HG02623 (cell line): ENCODE data around the gene ARHGEF17.

ENCODE experiments used
- ATAC-seq: cut with Tn5 transposase; IDR thresholded peaks from one replicate; pipeline ENCODE4 v1.9.1; 2021; ENCODE audit warnings: moderate library complexity; ENCODE audit not compliant: unreplicated experiment

The ARHGEF17 gene

GRCh38 chr11:73376160-73376802, 68.2 kb downstream of the ARHGEF17 start, which contains the start of gene RELT:
TSS of gene RELT (plus strand) at chr11:73376399. CDS start at chr11:73389137, 12,738 bp downstream.
- ATAC-seq, result peak; percentile 75

DNA sequence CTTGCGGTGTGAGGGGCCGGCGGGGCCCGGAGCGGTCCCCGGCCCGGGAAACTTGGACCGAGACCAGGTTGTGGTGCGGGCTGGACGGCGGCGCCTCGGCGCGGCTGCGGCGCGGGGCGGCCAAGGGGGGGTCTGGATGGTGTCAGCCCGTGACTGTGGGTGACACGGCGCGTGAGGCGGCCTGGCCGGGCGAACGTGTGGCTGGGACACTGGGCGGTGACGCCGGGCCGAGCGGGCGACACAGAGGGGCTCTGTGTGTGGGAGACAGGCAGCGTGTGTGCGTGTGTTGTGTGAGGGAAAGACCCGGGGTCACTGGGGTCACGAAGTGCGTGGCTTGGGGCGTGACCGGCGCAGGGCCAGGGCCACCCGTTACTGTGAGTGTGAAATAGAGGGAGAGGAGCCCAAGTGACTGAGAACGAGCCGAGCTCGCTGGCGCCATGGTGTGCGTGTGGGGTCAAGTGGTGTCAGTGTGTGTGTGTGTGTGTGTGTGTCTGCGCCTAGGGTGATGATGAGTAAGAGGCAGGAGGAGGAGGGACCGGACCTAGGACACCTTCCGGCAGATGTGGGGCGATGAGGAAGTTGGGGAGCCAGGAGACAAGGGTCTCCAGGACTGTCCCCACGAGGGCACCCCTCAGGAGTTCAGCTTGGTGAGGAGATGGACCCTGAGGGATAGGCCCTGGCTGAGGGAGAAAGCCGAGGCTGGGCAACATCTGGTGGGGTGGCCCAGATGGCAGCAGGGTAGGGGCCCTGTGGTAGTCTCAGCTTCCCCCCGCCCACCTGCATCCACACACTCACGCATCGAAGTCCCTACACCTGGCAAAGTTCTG, 68.9 kb downstream of the ARHGEF17 start:
- ATAC-seq, result peak; percentile 6

DNA sequence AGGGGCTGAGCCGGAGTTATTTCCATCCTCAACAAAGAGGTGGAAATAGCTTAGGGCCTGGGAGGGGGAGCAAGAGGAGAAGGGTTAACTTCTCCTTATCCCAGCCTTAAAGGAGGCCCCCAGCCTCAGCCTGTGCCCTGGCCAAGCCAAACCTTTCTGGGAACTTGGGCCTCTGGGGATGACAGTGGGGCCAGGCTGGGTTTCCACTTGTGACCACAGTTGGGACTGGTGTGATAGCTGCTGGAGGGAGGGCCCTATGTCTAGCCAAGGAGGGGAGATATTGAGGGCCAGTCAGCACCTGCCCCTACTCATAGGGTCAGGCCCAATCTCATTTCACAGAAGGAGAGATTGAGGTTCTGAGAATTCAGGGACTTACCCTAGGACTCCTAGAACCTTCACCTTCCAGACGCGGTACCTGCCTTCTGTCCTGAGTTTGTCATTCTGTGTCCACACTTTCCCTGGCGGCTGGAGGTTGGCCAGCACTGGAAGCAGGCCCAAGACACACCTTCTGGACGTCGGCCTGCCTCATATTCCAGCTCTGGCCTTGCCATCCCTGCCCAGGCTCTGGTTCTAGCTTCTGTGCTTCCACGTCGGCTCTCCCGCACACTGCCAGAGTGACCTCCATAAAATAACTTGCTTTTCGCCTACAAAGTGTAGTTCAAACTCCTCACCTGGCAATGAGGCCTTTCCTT, 71.3 kb downstream of the ARHGEF17 start:
- no peak for ATAC-seq

DNA sequence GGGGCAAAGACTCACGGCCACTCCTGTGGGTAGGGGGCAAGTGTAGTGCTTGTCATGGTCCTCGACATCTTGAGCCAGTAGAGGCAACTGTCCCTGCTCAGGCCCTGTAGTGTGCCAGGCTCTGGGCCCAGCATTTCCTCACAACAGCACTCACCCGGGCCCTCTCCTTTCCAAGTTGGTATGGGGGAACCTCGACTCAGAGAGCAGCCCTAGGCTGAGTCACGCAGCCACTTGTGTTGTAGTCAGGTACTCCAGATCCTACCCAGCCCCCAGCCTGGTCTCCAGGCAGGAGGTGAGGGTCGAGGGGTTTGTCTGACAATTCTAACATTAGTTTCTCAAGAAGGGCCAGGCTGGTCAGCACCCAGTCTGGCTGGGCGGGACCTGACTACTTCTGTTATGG, 72.3 kb downstream of the ARHGEF17 start:
- ATAC-seq, result no peak

DNA sequence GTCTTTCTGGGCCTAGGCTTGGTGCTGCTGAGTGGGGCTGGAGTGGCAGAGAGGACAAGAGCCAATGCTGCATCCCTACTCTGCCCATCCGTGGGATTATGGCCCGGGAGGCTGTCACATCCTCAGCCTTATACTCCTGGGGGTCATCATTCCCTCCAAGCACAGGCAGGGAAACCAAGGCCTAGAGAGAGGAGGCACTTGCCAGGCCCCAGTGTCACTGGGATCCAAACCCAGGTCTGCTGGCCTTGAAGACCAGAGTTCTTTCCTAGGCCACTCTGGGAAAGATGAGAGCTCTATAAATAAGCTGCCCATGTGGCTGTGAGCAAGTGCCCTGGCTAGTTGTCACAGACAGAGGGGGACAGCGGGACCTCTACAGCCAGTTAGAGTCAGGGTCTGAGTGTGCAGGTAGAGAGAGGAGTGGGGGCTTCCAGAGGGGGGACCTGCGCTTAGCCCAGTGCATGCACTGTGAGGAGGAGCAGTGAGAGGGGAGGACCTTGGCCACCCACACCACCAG, 72.9 kb downstream of the ARHGEF17 start:
- no peak for ATAC-seq

GRCh38 chr11:73381589-73381988, 73.5 kb downstream of the ARHGEF17 start:
- ATAC-seq, result no peak

- no peak for ATAC-seq
These were observed 74.1 kb downstream of the ARHGEF17 start for GRCh38 chr11:73382183-73382582.

DNA sequence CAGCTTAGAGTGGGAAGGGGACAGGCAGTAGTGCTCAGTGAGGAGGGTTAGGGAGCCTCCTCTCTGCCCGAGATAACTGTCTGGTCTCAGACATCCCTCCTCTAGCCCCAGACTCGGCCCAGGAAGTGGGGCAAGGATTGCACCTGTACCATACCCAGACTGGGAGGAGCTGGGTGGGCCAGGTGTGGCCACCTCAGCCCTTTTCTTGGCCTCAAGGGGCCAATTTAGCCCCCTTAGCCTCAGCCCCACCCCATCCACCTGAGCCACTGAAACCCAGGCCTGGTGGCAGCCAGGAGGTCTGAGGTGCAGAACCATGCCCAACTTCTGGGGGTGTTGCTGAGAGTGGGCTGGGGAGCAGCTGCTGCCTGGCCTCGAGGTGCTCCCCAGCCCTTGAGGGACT, 74.7 kb downstream of the ARHGEF17 start:
- no peak for ATAC-seq

GRCh38 chr11:73383249-73384124, 75.4 kb downstream of the ARHGEF17 start:
- ATAC-seq, result no peak

DNA sequence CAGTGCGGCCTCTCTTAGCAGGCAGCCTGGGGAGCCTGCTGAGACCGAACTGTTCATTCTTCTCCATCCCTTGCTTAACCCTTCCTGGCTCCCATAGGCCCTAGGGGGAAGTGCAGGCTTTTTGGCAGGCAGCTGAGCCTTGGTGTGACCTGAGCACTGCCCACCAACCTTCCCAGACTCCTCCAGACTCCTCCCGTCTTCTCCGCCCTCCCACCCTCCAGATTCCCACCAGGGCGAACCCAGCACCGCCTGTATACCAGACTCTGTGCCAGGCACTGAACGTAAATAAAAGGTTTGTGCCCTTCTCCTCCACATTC, 76.0 kb downstream of the ARHGEF17 start:
- no peak for ATAC-seq

- no peak for ATAC-seq
These were observed 76.4 kb downstream of the ARHGEF17 start for GRCh38 chr11:73384531-73384871.

DNA sequence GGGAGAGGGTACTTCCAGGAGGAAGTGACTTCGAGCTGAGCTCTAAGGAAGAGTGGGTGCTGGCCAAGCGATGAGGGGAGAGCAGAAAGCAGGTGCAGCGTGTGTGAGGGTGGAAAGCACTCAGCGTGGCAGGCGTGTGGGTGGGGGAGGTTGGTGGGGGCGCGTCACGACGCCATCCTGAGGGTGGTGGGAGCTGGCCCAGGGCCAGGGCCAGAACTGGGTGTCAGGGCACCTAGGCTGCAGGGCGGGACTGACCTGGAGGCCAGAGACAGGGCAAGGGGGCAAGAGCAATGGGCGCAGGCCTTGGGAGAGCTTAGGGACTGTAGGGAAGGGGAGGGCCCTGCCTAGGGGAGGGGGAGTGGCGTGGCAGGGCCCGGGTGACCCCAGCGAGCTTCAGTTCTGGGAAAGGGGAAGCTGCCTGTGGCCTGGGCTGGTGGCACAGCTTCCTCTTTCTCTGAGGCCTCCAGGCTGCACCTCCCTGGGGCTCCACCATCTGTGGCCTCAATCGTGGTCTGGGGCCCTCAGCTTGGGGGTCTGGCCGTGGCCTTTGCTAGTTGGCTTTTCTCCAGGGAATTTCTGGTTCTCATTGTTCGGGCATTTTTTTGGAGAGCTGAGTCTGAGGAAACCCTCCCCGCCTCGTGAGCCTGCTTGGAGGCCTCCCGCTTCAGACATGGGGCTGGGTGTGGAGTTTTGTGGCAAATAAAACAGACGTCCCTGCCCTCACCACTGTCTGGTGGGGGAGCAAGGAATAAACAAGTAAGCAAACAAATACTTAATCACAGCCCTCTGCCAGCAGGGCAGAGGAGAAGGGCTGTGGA, 77.0 kb downstream of the ARHGEF17 start:
- peak; percentile 35 for ATAC-seq

- no peak for ATAC-seq
These were observed 77.9 kb downstream of the ARHGEF17 start for GRCh38 chr11:73386016-73386415.

DNA sequence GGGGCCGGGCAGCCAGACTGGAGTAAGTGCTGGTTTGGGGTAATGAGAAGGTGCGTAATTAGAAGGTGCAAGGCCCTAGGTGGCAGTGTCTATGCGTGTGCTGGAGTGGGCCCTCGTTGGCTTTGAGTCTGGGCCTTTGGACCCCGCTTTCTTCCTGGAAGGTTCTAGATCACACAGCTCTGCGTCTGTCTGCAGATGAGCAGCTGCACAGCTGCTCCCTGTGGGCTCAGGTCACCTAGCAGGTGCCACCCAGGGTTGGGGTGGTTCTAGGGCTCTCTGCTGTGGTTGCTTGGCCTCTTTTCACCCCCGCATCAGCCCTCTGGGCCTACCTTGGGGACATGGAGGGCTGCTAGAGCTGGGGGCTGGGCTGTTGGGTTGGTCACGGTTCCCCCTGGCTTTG, 78.5 kb downstream of the ARHGEF17 start:
- no peak for ATAC-seq

DNA sequence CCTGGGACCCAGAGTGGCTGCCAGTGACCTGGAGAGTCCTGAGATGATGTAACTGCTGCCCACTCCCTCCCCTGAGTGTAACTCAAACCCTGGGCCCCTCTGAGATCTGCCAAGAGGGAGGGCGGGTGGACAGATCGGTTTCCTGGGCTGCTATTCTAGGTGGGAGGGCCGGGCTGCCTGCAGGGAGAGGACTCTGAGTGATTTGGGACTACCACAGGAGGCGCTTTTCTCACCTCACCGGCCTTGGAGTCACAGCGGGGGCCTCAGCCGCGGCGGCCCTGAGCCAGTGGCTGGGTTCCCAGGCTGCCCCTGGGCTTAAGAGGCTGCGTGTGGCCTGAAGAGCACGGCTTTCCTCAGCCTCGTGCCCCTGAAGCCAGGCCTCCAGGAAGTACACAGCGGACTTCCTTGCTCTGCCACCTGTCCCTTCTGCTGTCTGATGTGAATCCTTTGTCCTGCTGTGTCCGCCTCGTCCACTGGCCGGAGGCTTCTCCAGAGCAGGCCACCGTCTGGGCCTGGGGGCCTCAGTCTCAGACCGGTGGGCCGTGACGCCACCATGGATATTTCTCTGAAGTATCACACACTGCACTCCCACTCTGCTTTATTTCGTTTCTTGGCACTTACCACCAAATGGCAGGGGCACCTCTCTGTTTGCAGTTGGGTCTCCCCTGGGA, 79.7 kb downstream of the ARHGEF17 start:
- no peak for ATAC-seq

- ATAC-seq, result no peak
These were observed 80.4 kb downstream of the ARHGEF17 start for GRCh38 chr11:73388265-73389133.

DNA sequence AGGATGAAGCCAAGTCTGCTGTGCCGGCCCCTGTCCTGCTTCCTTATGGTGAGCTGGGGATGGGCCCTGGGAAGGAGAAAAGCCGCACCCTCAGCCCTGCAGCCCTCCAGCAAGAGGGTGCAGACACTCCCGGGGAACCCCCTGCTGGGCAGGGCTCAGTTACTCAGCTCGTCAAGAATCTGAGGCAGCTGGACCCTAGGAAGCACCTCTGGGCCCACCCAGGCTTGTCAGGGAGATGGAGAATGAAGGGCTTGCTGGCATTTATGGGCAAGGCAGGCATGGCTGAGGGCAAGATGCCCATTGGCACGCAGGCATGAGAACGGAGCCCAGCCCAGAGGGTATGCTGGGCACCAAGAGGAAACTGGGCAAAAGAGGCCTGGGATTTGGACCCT, 81.1 kb downstream of the ARHGEF17 start:
- no peak for ATAC-seq

DNA sequence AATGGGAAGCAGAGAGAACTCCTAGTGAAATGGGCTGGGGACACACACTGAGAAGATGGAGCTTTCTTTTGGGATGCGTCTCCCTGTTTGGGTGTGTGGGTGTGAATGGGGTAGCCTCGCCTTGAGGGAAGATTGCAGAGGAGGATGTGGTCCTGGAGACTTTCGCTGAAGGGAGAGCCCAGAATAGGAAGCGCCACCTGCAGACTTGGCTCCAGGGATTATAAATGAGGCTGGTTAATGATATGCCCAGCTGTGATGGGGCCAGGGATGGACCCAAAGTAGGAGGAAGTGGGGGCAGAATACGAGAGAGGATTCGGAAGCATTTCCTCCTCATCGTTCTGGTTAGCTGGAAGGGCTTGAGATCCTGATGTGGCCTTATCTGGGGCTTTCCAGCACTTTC, 81.8 kb downstream of the ARHGEF17 start:
- ATAC-seq, result no peak
